Measurements from ENCODE around the gene INAFM1. TPM values are rescaled to one million over a fixed set of nuclear protein-coding genes. Genes with fewer than 3 reads are reported as not detected.

Gene INAFM1
- total and polyA plus RNA-seq, 2 donors from 2014 or later, result 17.0 to 28.4 TPM

DNA sequence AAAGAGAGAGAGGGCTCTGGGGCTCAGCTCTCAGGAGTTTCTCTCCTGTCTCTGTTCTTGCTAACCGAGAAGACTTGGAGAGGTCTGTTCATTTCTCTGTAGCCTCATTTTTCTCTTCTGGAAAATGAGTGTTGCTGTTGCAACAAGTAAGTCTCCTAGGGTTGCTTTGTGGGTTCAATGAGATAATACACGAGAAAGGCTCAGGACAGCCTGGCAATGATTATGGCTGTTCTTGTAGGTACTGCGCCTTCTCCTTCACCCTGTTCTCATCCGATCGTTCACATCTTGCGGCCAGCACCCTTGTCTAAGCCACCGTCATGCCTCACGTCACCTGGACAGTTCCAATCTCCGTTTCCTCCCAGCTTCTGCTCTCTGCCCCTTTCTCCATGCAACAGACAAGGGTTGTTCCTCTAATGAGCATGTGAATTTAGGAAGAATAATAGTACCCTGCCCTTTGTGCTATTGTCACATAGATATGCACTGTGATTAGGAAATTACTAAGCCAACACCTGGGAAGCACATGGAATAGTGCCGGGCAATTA, 39.1 kb downstream of the INAFM1 start:
- TF ChIP-seq, protein P1, sequence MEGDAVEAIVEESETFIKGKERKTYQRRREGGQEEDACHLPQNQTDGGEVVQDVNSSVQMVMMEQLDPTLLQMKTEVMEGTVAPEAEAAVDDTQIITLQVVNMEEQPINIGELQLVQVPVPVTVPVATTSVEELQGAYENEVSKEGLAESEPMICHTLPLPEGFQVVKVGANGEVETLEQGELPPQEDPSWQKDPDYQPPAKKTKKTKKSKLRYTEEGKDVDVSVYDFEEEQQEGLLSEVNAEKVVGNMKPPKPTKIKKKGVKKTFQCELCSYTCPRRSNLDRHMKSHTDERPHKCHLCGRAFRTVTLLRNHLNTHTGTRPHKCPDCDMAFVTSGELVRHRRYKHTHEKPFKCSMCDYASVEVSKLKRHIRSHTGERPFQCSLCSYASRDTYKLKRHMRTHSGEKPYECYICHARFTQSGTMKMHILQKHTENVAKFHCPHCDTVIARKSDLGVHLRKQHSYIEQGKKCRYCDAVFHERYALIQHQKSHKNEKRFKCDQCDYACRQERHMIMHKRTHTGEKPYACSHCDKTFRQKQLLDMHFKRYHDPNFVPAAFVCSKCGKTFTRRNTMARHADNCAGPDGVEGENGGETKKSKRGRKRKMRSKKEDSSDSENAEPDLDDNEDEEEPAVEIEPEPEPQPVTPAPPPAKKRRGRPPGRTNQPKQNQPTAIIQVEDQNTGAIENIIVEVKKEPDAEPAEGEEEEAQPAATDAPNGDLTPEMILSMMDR (IDR thresholded peaks at IDR 0.05; ENCODE audit: borderline replicate concordance, extremely low read depth, insufficient read depth), result no peak
- Histone ChIP-seq H3K9me3 (ENCODE audit: control insufficient read depth in 2 of 3, insufficient read depth in 1 of 3, low read length in 3 of 3) (no peaks in the 10 kb centered on the region), H3K36me3 (ENCODE audit: control insufficient read depth in 2 of 3, insufficient read depth in 3 of 3, low read length in 3 of 3) (no peaks in the 10 kb centered on the region), H3K27ac (ENCODE audit: low read depth in 2 of 2, low read length in 2 of 2) (no peak overlapping the region), H3K27me3 (ENCODE audit: control insufficient read depth, insufficient read depth, low read length) (no peaks in the 10 kb centered on the region), H3K9ac (ENCODE audit: low read length in 3 of 3) (no peak overlapping the region), H3K4me1 (ENCODE audit: control insufficient read depth in 2 of 3, insufficient read depth in 2 of 3, low read depth in 1 of 3, low read length in 3 of 3) (no peaks in the 10 kb centered on the region), H3K4me3 (ENCODE audit: low read length in 3 of 3) (no peak overlapping the region)
- intact Hi-C loops (cut with DNase I), result no loop called here
- no peak for DNase-seq
- no peak for FAIRE-seq

DNA sequence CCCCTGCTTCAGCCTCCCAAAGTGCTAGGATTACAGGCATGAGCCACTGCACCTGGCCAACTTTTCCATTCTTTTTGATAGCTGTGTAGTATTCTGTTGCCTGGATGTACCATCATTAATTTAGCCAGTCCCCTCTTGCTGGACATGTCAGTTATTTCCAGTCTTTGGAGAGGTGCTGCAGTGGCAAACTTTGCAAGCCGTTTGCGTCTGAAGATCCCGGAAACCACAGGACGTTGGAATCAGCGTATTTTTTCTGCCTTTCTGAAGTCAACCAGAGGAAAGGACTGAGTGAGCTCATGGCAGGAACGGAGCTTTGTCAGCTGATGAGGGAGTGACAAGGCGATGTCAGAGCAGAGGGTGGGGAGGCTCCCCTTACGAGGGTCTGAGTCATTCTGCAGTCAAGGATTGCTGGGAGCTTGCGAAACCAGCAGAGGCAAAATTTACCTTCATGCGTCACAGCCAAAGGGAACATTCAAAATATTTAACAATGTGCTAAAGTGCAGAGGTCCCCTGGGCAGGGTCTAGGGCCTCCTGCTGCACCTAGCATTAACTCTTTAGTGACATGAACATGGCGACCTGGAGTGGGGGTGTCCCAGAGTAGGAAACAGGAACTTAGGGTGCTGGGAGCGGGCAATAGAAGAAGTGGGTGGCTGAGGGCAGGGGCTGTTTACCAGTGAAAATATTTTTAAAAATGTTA, 40.6 kb downstream of the INAFM1 start:
- TF ChIP-seq, protein P1 (IDR thresholded peaks at IDR 0.05; ENCODE audit: borderline replicate concordance, extremely low read depth, insufficient read depth), result no peak
- Histone ChIP-seq H3K9ac (ENCODE audit: low read length in 3 of 3) (no peak overlapping the region), H3K27me3 (ENCODE audit: control insufficient read depth, insufficient read depth, low read length) (no peaks in the 10 kb centered on the region), H3K36me3 (ENCODE audit: control insufficient read depth in 2 of 3, insufficient read depth in 3 of 3, low read length in 3 of 3) (no peaks in the 10 kb centered on the region), H3K9me3 (ENCODE audit: control insufficient read depth in 2 of 3, insufficient read depth in 1 of 3, low read length in 3 of 3) (no peaks in the 10 kb centered on the region), H3K4me3 (ENCODE audit: low read length in 3 of 3) (no peak overlapping the region), H3K4me1 (ENCODE audit: control insufficient read depth in 2 of 3, insufficient read depth in 2 of 3, low read depth in 1 of 3, low read length in 3 of 3) (no peaks in the 10 kb centered on the region), H3K27ac (ENCODE audit: low read depth in 2 of 2, low read length in 2 of 2) (no peak overlapping the region)
- intact Hi-C loops (cut with DNase I), result no loop called here
- DNase-seq (no peak), FAIRE-seq (no peak)

DNA sequence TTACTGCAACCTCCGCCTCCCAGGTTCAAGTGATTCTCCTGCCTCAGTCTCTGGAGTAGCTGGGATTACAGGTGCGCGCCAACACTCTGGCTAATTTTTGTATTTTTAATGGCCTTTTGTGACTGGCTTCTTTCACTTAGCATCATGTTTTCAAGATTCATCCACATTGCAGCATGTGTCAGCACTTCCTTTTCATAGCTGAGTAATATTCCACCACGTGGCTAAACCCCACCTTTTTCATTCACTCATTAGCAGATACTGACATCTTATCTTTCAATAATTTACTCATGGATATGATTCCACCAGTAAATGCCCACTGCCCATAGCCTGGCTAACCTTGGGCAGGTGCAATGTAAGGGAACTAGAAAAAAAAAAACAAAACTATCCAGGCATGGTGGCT, 41.8 kb downstream of the INAFM1 start:
- Histone ChIP-seq H3K4me3 (ENCODE audit: low read length in 3 of 3) (no peak overlapping the region), H3K4me1 (ENCODE audit: control insufficient read depth in 2 of 3, insufficient read depth in 2 of 3, low read depth in 1 of 3, low read length in 3 of 3) (no peaks in the 10 kb centered on the region), H3K27me3 (ENCODE audit: control insufficient read depth, insufficient read depth, low read length) (no peaks in the 10 kb centered on the region), H3K36me3 (ENCODE audit: control insufficient read depth in 2 of 3, insufficient read depth in 3 of 3, low read length in 3 of 3) (no peaks in the 10 kb centered on the region), H3K9ac (ENCODE audit: low read length in 3 of 3) (no peak overlapping the region), H3K9me3 (ENCODE audit: control insufficient read depth in 2 of 3, insufficient read depth in 1 of 3, low read length in 3 of 3) (peaks cover 0 to 1% (median 0%) of the 10 kb centered on the region in 3 donors), H3K27ac (ENCODE audit: low read depth in 2 of 2, low read length in 2 of 2) (no peak overlapping the region)
- FAIRE-seq (no peak), DNase-seq (no peak)
- intact Hi-C loops (cut with DNase I), result no loop called here
- TF ChIP-seq, protein P1 (IDR thresholded peaks at IDR 0.05; ENCODE audit: borderline replicate concordance, extremely low read depth, insufficient read depth), result no peak

Measured in kidney (tissue), 14 donors.